K562 (cell line): ENCODE results near the gene GABRD. TPM values are rescaled to one million over a fixed set of nuclear protein-coding genes. Genes with fewer than 3 reads are reported as not detected.
A peak's percentile ranks its signal among the peaks of the same experiment; 100 is the strongest.

Source experiments
- ASH1L ChIP-seq: fragments of 450-650 bp; IDR thresholded peaks from 2 replicates; pipeline ENCODE4 v1.6.1; 2018; ENCODE audit warnings: borderline replicate concordance, mild to moderate bottlenecking, low read depth; ENCODE audit not compliant: partially characterized antibody
- BCOR ChIP-seq: fragments of 450-650 bp; IDR thresholded peaks from 2 replicates; pipeline ENCODE4 v1.6.1; 2016
- PHB2 ChIP-seq: fragments of 450-650 bp; IDR thresholded peaks from 2 replicates; pipeline ENCODE4 v1.6.1; 2017; ENCODE audit warnings: low read depth
- YY1 ChIP-seq, 3 experiments: IDR thresholded peaks; 2 replicates each; pipeline ENCODE4 v1.6.1; 2011; ENCODE audit warnings: low read length in 2 of 3, mild to moderate bottlenecking in 2 of 3, moderate library complexity in 2 of 3, borderline replicate concordance in 1 of 3, control low read depth in 1 of 3, low read depth in 1 of 3; ENCODE audit not compliant: insufficient read depth in 3 of 3, insufficient replicate concordance in 2 of 3, control insufficient read depth in 1 of 3, insufficient read length in 1 of 3; ENCODE audit errors: extremely low read depth in 1 of 3
- ZC3H8 ChIP-seq: fragments of 450-650 bp; IDR thresholded peaks from 2 replicates; pipeline ENCODE4 v1.6.1; 2017
- polyA plus RNA-seq, 8 experiments: library from polyadenylated mRNA; depleted of rRNA in 4 of 8; stranded (reverse) in 5 of 8; unstranded in 3 of 8; fragments of >200 nt; fragmentation: Nextera tagmentation in 2 of 8; fragmentation: Illumina TruSeq in 1 of 8; extraction: Ambion mirVana in 2 of 8; extraction: Trizol in 1 of 8; gene quantifications; 2 replicates each; pipeline versions ENCODE4 v1.2.1 to v1.2.3, GENCODE V29; 2011 to 2014; ENCODE audit warnings: inconsistent platforms in 1 of 8, missing spikeins in 1 of 8
- total RNA-seq, 7 experiments: library from RNA; depleted of rRNA in 6 of 7; stranded (reverse); fragments of >200 nt in 6 of 7; fragmentation: Illumina TruSeq in 2 of 7; extraction: Trizol in 2 of 7; gene quantifications; 2 replicates each; pipeline versions ENCODE4 v1.2.1 to v1.2.3, GENCODE V29; 2011 to 2021; ENCODE audit warnings: low replicate concordance in 1 of 7
- TF ChIP-seq, protein P1 (sequence below): fragments of 150-350 bp; conservative IDR thresholded peaks from 2 replicates; pipeline ENCODE4 v1.6.1; 2014; ENCODE audit warnings: low read length
- TF ChIP-seq, protein P2 (sequence below), 2 experiments: fragments of 450-650 bp; formaldehyde crosslinking in 1 of 2; IDR thresholded peaks; 2 replicates each; pipeline versions ENCODE4 v1.4.0 to v1.6.1; 2014 to 2020; ENCODE audit warnings: mild to moderate bottlenecking in 2 of 2, borderline replicate concordance in 1 of 2, low read depth in 1 of 2
- TF ChIP-seq, protein P3 (sequence below), 3 experiments: fragments of 200-800 bp in 1 of 3; fragments of 250-450 bp in 1 of 3; fragments of 450-650 bp in 1 of 3; sonication (Bioruptor Pico) in 1 of 3; sonication (Bioruptor generic) in 1 of 3; formaldehyde crosslinking in 1 of 3; IDR thresholded peaks; 2 replicates each; pipeline versions ENCODE4 v1.6.1 to v1.8.0; 2016 to 2022; ENCODE audit warnings: mild to moderate bottlenecking in 2 of 3, missing genetic modification characterization in 2 of 3, missing compliant biosample characterization in 1 of 3, moderate library complexity in 1 of 3

Gene GABRD
- total and polyA plus RNA-seq, 9 of the 15 experiments (the other 6 are each of a cell fraction or from before 2014, with no cell fraction given), result 0.07 TPM; not detected in 8

DNA sequence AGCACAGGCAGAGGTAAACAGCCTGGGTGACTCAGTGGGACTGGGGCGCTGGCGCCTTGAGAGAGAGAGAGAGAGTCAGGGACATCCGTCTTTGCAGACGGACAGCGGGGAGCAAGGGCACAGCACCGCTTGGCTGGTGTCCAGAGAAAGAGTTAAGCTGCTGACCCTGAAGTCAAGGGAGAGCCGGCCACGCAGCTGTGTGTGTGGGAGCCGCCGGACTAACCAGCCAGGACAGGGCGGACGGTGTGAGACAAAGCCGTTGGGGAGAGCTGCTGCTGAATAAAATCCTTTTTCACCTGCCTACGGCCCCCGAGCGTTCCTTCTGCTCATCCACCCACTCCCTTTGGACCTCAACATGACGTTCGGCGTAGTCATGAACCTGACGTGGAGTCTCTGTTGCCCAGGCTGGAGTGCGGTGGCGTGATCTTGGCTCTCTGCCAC is 30.0 kb upstream of the GABRD start (continued):
- TF ChIP-seq, protein P1, sequence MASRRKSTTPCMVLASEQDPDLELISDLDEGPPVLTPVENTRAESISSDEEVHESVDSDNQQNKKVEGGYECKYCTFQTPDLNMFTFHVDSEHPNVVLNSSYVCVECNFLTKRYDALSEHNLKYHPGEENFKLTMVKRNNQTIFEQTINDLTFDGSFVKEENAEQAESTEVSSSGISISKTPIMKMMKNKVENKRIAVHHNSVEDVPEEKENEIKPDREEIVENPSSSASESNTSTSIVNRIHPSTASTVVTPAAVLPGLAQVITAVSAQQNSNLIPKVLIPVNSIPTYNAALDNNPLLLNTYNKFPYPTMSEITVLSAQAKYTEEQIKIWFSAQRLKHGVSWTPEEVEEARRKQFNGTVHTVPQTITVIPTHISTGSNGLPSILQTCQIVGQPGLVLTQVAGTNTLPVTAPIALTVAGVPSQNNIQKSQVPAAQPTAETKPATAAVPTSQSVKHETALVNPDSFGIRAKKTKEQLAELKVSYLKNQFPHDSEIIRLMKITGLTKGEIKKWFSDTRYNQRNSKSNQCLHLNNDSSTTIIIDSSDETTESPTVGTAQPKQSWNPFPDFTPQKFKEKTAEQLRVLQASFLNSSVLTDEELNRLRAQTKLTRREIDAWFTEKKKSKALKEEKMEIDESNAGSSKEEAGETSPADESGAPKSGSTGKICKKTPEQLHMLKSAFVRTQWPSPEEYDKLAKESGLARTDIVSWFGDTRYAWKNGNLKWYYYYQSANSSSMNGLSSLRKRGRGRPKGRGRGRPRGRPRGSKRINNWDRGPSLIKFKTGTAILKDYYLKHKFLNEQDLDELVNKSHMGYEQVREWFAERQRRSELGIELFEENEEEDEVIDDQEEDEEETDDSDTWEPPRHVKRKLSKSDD, result no peak
- no peak for TF ChIP-seq ASH1L
- TF ChIP-seq BCOR, result 0 out of 2 replicates have a peak, but pooled peaks have one; percentile 42
- no peak for TF ChIP-seq ZC3H8
- TF ChIP-seq YY1 (IDR thresholded peaks at IDR 0.05; ENCODE audit: borderline replicate concordance in 1 of 3, control insufficient read depth in 1 of 3, extremely low read depth in 1 of 3, insufficient read depth in 3 of 3, insufficient read length in 1 of 3, insufficient replicate concordance in 2 of 3, low read depth in 1 of 3, low read length in 2 of 3), result no peak
- TF ChIP-seq, protein P2, sequence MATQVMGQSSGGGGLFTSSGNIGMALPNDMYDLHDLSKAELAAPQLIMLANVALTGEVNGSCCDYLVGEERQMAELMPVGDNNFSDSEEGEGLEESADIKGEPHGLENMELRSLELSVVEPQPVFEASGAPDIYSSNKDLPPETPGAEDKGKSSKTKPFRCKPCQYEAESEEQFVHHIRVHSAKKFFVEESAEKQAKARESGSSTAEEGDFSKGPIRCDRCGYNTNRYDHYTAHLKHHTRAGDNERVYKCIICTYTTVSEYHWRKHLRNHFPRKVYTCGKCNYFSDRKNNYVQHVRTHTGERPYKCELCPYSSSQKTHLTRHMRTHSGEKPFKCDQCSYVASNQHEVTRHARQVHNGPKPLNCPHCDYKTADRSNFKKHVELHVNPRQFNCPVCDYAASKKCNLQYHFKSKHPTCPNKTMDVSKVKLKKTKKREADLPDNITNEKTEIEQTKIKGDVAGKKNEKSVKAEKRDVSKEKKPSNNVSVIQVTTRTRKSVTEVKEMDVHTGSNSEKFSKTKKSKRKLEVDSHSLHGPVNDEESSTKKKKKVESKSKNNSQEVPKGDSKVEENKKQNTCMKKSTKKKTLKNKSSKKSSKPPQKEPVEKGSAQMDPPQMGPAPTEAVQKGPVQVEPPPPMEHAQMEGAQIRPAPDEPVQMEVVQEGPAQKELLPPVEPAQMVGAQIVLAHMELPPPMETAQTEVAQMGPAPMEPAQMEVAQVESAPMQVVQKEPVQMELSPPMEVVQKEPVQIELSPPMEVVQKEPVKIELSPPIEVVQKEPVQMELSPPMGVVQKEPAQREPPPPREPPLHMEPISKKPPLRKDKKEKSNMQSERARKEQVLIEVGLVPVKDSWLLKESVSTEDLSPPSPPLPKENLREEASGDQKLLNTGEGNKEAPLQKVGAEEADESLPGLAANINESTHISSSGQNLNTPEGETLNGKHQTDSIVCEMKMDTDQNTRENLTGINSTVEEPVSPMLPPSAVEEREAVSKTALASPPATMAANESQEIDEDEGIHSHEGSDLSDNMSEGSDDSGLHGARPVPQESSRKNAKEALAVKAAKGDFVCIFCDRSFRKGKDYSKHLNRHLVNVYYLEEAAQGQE (IDR thresholded peaks at IDR 0.05; ENCODE audit: borderline replicate concordance), result peak; percentile 39; the same call in 1 of the 2 replicates
- TF ChIP-seq, protein P2 (CRISPR knock-in tag; IDR thresholded peaks at IDR 0.05; ENCODE audit: low read depth), result no peak
- TF ChIP-seq, protein P3, sequence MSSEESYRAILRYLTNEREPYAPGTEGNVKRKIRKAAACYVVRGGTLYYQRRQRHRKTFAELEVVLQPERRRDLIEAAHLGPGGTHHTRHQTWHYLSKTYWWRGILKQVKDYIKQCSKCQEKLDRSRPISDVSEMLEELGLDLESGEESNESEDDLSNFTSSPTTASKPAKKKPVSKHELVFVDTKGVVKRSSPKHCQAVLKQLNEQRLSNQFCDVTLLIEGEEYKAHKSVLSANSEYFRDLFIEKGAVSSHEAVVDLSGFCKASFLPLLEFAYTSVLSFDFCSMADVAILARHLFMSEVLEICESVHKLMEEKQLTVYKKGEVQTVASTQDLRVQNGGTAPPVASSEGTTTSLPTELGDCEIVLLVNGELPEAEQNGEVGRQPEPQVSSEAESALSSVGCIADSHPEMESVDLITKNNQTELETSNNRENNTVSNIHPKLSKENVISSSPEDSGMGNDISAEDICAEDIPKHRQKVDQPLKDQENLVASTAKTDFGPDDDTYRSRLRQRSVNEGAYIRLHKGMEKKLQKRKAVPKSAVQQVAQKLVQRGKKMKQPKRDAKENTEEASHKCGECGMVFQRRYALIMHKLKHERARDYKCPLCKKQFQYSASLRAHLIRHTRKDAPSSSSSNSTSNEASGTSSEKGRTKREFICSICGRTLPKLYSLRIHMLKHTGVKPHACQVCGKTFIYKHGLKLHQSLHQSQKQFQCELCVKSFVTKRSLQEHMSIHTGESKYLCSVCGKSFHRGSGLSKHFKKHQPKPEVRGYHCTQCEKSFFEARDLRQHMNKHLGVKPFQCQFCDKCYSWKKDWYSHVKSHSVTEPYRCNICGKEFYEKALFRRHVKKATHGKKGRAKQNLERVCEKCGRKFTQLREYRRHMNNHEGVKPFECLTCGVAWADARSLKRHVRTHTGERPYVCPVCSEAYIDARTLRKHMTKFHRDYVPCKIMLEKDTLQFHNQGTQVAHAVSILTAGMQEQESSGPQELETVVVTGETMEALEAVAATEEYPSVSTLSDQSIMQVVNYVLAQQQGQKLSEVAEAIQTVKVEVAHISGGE (CRISPR knock-in tag; IDR thresholded peaks at IDR 0.05), result 0 out of 6 replicates have a peak, but pooled peaks of 1 of the 3 experiments have one; percentile 32
- TF ChIP-seq PHB2, result no peak
